NCI-H2107 (cell line): ENCODE results near the gene ST3GAL5.

Experiments used
- DNase-seq: peaks from one replicate; lab custom pipeline; 2025; lab: John Stamatoyannopoulos, UW

The ST3GAL5 gene

DNA sequence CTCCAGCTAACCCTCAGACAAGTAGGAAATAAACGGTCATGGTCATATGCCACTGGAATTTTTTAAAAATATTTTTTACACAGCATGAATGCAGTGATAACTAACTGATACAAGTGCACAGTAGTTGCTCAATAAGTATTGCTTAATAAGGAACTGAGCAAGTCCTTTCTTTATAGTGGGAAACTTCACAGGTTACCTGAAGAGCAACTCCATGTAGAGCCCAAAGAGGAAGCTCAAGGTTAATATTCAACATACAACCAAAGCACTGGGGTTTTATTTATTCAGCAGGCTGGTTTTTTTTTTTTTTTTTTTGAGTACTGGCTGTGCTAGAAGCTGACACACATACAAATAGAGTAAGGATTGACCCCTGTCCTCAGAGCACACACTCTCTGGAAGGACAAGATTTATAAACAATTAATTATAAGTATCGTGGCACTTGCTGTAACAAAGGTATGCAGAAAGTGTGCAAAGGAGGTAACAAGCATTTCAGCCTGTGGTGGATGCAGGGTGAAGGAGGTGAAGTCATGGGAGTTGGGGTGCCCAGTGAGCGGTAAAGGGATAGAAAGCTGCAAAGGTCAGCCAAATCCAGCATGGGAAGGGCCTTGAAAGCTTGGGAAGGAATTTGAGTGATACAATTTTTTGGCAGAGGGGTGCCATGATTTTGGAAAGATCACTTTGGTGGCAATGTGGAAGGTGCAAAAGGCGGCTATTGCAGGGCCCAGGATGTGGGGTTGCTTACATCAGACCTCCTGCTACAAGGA is 82.3 kb downstream of the ST3GAL5 start:
- DNase-seq, result no peak

DNA sequence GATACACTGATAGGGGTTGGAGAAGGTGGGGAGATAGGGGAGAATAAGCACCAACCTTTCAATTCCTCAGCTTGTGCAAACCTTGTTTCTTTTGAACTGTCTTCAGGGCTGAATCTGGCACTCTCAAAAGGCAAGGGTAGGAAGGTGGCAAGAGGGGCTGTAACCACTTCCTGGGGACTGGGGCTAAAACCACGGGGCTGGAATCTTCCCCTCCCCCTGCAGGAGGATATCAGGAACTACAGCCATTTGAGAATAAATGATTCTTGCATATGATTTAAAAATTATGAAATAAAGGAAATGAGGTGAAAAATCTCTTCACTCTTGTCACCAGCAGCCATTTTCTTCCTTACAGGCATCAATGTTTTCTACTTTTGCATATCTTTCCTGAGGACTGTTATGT is 84.2 kb downstream of the ST3GAL5 start:
- DNase-seq, result no peak

DNA sequence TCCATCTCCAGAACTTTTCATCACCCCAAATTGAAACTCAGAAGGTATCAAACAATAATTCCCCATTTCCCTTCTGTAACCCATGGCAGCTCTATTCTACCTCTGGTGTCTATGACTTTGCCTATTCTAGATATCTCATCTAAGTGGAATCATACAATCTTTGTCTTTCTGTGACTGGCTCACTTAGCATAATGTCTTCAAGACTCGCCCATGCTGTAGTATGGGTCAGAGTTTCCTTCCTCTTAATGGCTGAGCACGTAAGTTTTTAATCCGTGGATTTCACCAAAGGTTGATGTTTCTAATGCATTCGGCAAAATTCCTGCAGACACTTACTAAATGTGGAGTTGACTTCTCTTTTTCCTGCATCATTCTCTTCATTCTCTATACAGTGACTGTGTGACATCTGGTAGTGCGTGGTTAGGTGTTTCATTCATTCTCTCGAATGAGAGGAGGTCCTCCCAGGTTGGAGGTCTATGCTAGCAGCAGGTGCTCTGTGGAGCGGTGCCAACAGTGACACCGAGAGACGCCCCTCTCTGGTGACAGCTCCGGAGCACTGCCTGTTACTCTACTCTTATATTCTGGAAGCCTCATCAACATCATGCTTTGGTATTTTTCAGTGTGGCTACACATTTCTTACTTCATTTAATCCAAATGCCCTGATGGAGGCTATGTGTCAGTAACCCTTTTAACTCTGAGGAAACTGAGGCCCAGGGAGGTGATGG is 84.9 kb downstream of the ST3GAL5 start:
- no peak for DNase-seq

DNA sequence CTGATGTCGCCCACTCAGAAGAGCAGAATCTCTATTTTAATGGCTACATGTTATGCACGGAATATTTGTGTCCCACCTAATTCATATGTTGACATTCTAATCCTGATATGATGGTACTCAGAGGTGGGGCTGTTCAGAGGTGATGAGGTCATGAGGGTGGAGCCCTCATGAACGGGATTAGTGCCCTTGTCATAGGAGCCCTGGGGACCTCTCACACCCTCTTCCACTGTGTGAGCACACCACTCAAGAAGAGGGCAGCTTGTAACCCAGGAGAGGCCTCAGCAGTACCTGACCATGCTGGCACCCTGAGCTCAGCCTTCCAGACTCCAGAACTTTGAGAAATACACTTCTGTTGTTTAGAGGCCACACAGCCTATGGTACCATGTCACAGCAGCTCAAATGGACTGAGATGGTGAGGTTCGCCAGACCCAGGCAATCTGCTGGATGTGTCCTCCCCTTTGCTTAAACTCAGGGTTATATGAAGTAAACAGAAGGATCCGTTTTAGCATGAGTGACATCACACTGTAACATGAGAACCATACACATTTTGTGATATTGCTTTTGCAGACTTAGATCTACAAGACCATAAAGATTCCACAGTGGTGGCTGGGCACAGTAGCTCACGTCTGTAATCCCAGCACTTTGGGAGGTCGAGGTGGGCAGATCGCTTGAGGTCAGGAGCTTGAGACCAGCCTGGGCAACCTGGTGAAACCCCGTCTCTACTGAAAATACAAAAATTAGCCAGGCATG is 86.3 kb downstream of the ST3GAL5 start:
- DNase-seq, result no peak

DNA sequence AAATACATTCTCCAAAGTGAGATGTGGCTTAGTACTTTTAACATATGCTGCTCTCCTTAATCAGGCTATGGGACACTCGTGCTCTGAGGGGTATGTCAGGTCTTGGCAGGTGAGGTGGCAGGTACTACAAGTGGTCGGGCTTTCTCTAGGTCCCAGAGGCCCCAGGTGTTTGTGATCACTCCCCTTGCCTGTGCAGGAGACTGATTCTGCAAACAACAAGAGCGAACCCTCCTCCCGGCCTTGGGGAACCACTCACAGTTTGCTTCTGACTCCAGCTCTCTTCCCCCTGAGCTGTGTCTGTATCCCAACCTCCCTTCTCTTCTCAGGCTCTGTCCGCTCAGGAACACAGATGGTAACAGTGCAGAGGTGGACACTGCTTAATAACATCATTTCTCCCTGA is 86.9 kb downstream of the ST3GAL5 start:
- no peak for DNase-seq

DNA sequence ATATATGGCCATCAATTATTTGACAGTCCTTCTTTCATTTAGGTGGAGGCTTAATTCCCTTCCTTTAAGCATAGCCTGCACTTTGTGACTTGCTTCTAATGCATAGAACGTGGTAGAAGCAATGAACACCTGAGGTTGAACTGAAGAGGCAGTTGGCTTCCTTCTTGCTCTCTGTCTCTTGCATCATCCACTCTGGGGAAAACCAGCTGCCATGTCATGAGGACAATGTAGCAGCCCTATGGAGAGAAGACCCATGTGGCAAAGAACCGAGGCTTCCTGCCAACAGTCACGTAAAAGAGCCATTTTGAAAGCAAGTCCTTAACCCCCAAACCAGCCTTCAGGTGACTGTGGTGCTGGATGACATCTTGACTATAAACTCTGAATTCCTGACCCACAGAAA is 88.2 kb downstream of the ST3GAL5 start:
- no peak for DNase-seq

- DNase-seq, result no peak
Observed at GRCh38 chr2:85799215-85799956, 89.4 kb downstream of the ST3GAL5 start.

DNA sequence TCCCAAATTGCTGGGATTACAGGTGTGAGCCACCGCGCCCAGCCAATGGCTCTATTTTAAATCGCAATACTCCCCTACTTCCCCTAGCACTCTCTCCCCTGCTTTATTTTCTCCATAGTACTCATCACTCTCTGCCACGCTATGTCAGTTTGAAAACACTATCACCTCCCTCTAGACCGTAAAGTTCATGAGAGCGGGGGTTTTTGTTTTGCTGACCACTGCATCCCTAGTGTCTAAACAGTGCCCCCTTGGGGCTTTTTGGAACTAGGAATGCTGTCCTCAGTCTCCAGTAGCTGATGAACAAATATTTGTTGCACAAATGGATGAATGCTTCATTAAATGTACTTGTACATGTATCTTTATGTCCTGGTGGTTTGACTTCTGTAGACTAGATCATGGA is 90.9 kb downstream of the ST3GAL5 start:
- DNase-seq, result no peak

GRCh38 chr2:85797263-85797660 is 91.5 kb downstream of the ST3GAL5 start:
- no peak for DNase-seq

- no peak for DNase-seq
Observed at GRCh38 chr2:85796341-85797262, 92.2 kb downstream of the ST3GAL5 start.

GRCh38 chr2:85796046-85796340 is 92.8 kb downstream of the ST3GAL5 start:
- no peak for DNase-seq

- no peak for DNase-seq
Observed at GRCh38 chr2:85795331-85796045, 93.3 kb downstream of the ST3GAL5 start.

- no peak for DNase-seq
Observed at GRCh38 chr2:85794491-85795121, 94.2 kb downstream of the ST3GAL5 start.

DNA sequence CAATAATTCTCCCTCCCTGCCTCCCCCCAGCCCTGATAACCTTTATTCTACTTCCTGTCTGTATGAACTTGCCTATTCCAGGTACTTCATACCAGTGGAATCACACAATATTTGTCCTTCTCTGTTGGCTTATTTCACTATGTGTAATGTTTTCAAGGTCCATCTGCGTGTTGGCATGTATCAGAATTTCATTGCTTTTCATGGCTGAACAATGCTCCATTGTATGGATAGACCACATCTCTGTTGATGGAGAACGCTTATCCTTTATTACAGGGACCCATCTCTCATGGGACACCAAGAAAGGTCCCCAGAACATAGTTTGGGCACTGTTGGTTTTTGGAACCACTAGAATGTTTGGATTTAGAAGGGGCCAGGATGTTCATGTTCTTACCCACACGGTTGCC is 94.8 kb downstream of the ST3GAL5 start:
- no peak for DNase-seq

DNA sequence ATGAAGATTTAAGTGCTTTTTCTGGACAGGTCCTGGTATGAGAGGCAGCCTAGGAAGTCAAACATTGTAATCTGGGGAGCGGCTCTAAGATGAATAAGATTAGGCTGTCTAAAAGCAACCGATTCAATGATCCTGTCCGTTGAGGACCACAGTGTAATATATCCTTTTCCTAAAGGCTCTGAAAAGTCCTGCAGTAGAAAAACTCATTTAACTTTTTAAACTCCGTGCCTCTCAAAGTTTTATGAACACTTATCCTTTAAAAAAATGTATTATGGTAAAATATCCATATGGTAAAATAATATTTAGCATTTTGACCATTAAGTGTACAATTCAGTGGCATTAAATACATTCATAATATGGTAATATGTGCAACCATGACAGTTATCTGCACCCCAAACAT is 95.2 kb downstream of the ST3GAL5 start:
- DNase-seq, result no peak

- no peak for DNase-seq
Observed at GRCh38 chr2:85792783-85793441, 95.9 kb downstream of the ST3GAL5 start.

DNA sequence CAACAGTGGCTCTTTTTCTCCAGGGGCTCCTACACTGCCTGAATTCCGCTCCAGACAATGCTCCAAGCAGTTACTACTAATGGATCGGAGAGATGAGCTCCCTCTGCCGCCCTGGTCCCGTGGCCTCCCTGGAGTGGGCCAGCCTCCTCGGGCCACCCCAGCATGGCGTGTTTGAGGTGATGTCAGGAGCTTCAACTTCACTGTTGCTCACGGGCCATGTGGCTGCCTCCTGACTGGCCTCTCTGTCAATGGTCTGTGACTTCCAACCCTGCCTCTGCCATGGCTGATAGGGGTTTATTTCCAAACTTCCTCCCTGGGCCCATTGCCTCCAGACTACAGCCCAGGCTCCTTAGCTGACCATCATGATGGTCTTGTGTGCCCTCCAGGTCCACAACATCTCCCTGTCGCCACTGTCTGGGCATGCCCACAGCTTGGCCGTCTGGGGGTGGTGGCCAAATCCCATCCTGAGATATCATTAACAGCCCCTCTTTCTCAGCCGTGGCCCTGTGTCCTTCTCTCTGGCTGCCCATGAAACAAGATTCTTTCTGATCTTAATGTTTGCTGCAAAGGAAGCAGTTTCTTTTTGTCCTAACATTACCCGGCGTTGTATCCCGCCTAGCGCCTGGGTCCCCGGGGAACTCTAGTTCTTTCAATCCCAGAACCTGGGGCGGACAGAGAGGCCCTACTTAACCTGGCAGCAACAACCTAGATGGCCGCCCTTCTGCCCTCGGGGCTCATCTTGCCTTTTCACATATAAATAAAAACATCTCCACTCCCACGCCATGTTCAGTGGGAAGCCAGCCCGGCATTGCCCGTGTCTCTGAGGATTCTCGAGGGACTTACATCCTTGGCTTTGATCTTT is 96.9 kb downstream of the ST3GAL5 start:
- DNase-seq, result no peak

DNA sequence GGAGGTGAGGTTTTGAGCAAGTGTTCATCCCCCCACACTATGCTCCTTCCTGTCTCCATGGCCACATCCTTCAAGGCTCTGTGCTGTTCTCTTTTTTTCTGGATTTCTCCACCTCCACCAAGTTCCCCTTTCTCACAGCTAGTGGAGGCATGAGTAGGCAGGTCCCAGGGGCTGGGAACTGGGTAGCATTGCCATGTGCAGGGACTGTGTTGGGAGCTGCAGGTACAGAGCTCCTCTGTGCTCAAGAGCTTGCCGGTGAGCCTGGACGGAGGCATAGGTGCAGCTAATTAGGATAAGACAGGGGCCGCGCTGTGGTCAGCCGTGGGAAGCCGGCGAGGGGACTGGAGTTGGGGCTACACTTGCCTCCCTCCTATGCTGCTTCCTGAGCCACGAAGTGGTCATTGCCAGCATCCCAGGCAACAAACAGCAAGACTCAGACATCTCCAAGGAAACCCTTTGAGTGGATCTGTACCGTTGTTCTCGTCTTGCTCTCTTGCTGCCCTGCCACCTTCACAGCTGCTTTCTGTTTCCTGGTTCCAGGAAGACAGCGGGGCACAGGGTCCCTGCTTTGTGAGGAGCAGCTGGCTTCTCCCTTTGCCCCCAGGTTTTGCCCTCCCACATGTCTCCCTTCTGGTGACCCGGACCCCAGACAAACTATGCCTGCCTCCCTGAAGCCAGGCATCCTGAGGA is 98.1 kb downstream of the ST3GAL5 start:
- DNase-seq, result no peak
